A549 (cell line): ENCODE results near the gene OBSCN.

Experiments used
- CEBPB ChIP-seq, 2 experiments: fragments of >200 bp in 1 of 2; sonication (Bioruptor Twin) in 1 of 2; formaldehyde crosslinking in 1 of 2; IDR thresholded peaks; 2 replicates each; pipeline ENCODE4 v1.6.1; 2012 to 2016
- CTCF ChIP-seq: fragments of >200 bp; sonication (Bioruptor Twin); formaldehyde crosslinking; IDR thresholded peaks from 3 replicates; pipeline ENCODE4 v1.5.1; 2016
- HOXB5 ChIP-seq: fragments of 250-450 bp; sonication (Bioruptor Pico); IDR thresholded peaks from 2 replicates; pipeline ENCODE4 v1.5.0; 2020; ENCODE audit warnings: mild to moderate bottlenecking, moderate library complexity
- JUNB ChIP-seq: fragments of >200 bp; sonication (Bioruptor Twin); formaldehyde crosslinking; IDR thresholded peaks from 2 replicates; pipeline ENCODE4 v1.6.1; 2016
- MYC ChIP-seq: IDR thresholded peaks from 2 replicates; pipeline ENCODE4 v1.6.1; 2012; ENCODE audit warnings: mild to moderate bottlenecking, inconsistent platforms, low read length, improper control_type of control experiment, borderline replicate concordance
- NPAS2 ChIP-seq: fragments of 250-450 bp; sonication (Bioruptor Pico); IDR thresholded peaks from 2 replicates; pipeline ENCODE4 v1.8.0; 2022; ENCODE audit warnings: mild to moderate bottlenecking, moderate library complexity, borderline replicate concordance
- POLR2A ChIP-seq: IDR thresholded peaks from 2 replicates; pipeline ENCODE4 v1.6.1; 2012; ENCODE audit warnings: mild to moderate bottlenecking, low read length
- RFX5 ChIP-seq: fragments of 450-650 bp; IDR thresholded peaks from 2 replicates; pipeline ENCODE4 v1.7.1; 2014; ENCODE audit warnings: antibody characterized with exemption, mild to moderate bottlenecking, moderate library complexity
- USF2 ChIP-seq: fragments of 450-650 bp; IDR thresholded peaks from 2 replicates; pipeline ENCODE4 v1.6.1; 2014; ENCODE audit warnings: antibody characterized with exemption
- ZC3H11A ChIP-seq: fragments of 450-650 bp; IDR thresholded peaks from 2 replicates; pipeline ENCODE4 v1.6.1; 2014; ENCODE audit warnings: antibody characterized with exemption, mild to moderate bottlenecking

- TF ChIP-seq CTCF = no peak
- no peak for TF ChIP-seq POLR2A
- no peak for TF ChIP-seq NPAS2 (CRISPR knock-in tag)
- no peak for TF ChIP-seq ZC3H11A
- TF ChIP-seq JUNB = no peak
- no peak for TF ChIP-seq HOXB5 (CRISPR knock-in tag)
- no peak for TF ChIP-seq CEBPB (IDR thresholded peaks at IDR 0.05)
- TF ChIP-seq RFX5 = no peak
- no peak for TF ChIP-seq MYC
- no peak for TF ChIP-seq USF2
Measured at GRCh38 chr1:228416217-228416933, 208.5 kb downstream of the OBSCN start, which contains the start of gene TRIM17.
